ENCODE measurements around the gene NFKB1. TPM values are rescaled to one million over a fixed set of nuclear protein-coding genes. Genes with fewer than 3 reads are reported as not detected.

Gene NFKB1
- total and polyA plus RNA-seq, 9 of the 15 experiments (the other 6 are each of a cell fraction or from before 2014, with no cell fraction given) = 2.4 to 14.5 (median 10.3) TPM

- TF ChIP-seq HOMEZ (CRISPR knock-in tag; IDR thresholded peaks at IDR 0.05) = no peak
- TF ChIP-seq NFRKB (IDR thresholded peaks at IDR 0.05; ENCODE audit: low read depth) = 0 out of 2 replicates have a peak, but pooled peaks have one; percentile 30
- TF ChIP-seq ZKSCAN3 (CRISPR knock-in tag; IDR thresholded peaks at IDR 0.05) = no peak
- no peak for TF ChIP-seq KLF6 (CRISPR knock-in tag; IDR thresholded peaks at IDR 0.05; ENCODE audit: borderline replicate concordance)
- TF ChIP-seq HSF4 (CRISPR knock-in tag; IDR thresholded peaks at IDR 0.05; ENCODE audit: borderline replicate concordance) = no peak
- no peak for TF ChIP-seq ZNF12 (CRISPR knock-in tag; IDR thresholded peaks at IDR 0.05)
- TF ChIP-seq KAT8 (IDR thresholded peaks at IDR 0.05; ENCODE audit: low read depth) = no peak
- TF ChIP-seq ETS2 (tag; IDR thresholded peaks at IDR 0.05; ENCODE audit: borderline replicate concordance, poor library complexity, severe bottlenecking) = no peak
- TF ChIP-seq CEBPG (CRISPR knock-in tag; IDR thresholded peaks at IDR 0.05) = no peak
- TF ChIP-seq CEBPG (tag; conservative IDR thresholded peaks at IDR 0.05 in 1 of 2, IDR thresholded peaks at IDR 0.05 in 1 of 2) = no peak
- no peak for TF ChIP-seq CC2D1A (IDR thresholded peaks at IDR 0.05)
- 0 out of 2 replicates have a peak, but pooled peaks have one; percentile 20 for TF ChIP-seq LARP7 (IDR thresholded peaks at IDR 0.05)
- TF ChIP-seq ATF3 (IDR thresholded peaks at IDR 0.05) = no peak
- TF ChIP-seq ATF3 (CRISPR knock-in tag; conservative IDR thresholded peaks at IDR 0.05) = no peak
- TF ChIP-seq POLR2A (conservative IDR thresholded peaks at IDR 0.05) = no peak
- no peak for TF ChIP-seq POLR2AphosphoS2 (IDR thresholded peaks at IDR 0.05; ENCODE audit: low read length)
- TF ChIP-seq ZNF24 (IDR thresholded peaks at IDR 0.05) = no peak
- TF ChIP-seq YBX1 (IDR thresholded peaks at IDR 0.05) = 0 out of 2 replicates have a peak, but pooled peaks have one; percentile 70
- TF ChIP-seq EP300 (IDR thresholded peaks at IDR 0.05; ENCODE audit: low read length) = no peak
- TF ChIP-seq ARID2 (IDR thresholded peaks at IDR 0.05) = no peak
- no peak for TF ChIP-seq DNMT1 (IDR thresholded peaks at IDR 0.05)
- TF ChIP-seq CBX1 (IDR thresholded peaks at IDR 0.05; ENCODE audit: low read depth) = no peak
Measured at GRCh38 chr4:102625232-102625930, 124.2 kb downstream of the NFKB1 start (continued).

Data from K562 (cell line).